Mesendoderm (in vitro differentiated cells): ENCODE results near the gene MORN3.
A peak's percentile ranks its signal among the peaks of the same experiment; 100 is the strongest.

ENCODE experiments used
- DNase-seq: peaks from one replicate; pipeline ENCODE4 v3.0.0; 2013
- H2AK5ac ChIP-seq: 2 replicates; pipeline ENCODE4 v1.6.1; 2013; ENCODE audit warnings: low read length, inconsistent platforms
- H2BK120ac ChIP-seq: 2 replicates; pipeline ENCODE4 v1.6.1; 2013; ENCODE audit warnings: low read depth, mild to moderate bottlenecking, low read length, moderate library complexity, mixed read lengths
- H2BK15ac ChIP-seq: replicated peaks from 2 replicates; pipeline ENCODE4 v1.6.1; 2013; ENCODE audit warnings: low read depth, mild to moderate bottlenecking, moderate library complexity
- H2BK5ac ChIP-seq: 2 replicates; pipeline ENCODE4 v1.6.1; 2013; ENCODE audit warnings: low read length, inconsistent platforms
- H3K18ac ChIP-seq: 2 replicates; pipeline ENCODE4 v1.6.1; 2013; ENCODE audit warnings: mild to moderate bottlenecking, low read length, mixed read lengths
- H3K23ac ChIP-seq: one replicate; pipeline ENCODE4 v1.6.1; 2013; ENCODE audit warnings: low read length
- H3K27ac ChIP-seq: 2 replicates; pipeline ENCODE4 v1.5.1; 2013; ENCODE audit warnings: low read depth, mild to moderate bottlenecking, inconsistent platforms, low read length, moderate library complexity
- H3K27me3 ChIP-seq: 2 replicates; pipeline ENCODE4 v1.6.1; 2013; ENCODE audit warnings: low read length, control low read depth, mild to moderate bottlenecking, inconsistent platforms; ENCODE audit not compliant: insufficient read depth, poor library complexity
- H3K36me3 ChIP-seq: 2 replicates; pipeline ENCODE4 v1.6.1; 2013; ENCODE audit warnings: low read length, inconsistent platforms; ENCODE audit not compliant: control insufficient read depth, insufficient read depth
- H3K4ac ChIP-seq: one replicate; pipeline ENCODE4 v1.6.1; 2013; ENCODE audit warnings: low read depth, mild to moderate bottlenecking, low read length, moderate library complexity
- H3K4me1 ChIP-seq: 2 replicates; pipeline ENCODE4 v1.6.1; 2013; ENCODE audit warnings: low read depth, low read length, inconsistent platforms; ENCODE audit not compliant: control insufficient read depth
- H3K4me2 ChIP-seq: 2 replicates; pipeline ENCODE4 v1.6.1; 2013; ENCODE audit warnings: low read length
- H3K4me3 ChIP-seq: 2 replicates; pipeline ENCODE4 v1.5.1; 2013; ENCODE audit warnings: mild to moderate bottlenecking, low read length
- H3K56ac ChIP-seq: one replicate; pipeline ENCODE4 v1.6.1; 2013; ENCODE audit warnings: low read length
- H3K79me1 ChIP-seq: 2 replicates; pipeline ENCODE4 v1.6.1; 2013; ENCODE audit warnings: low read length, inconsistent platforms
- H3K79me2 ChIP-seq: 2 replicates; pipeline ENCODE4 v1.6.1; 2013; ENCODE audit warnings: mild to moderate bottlenecking, low read length; ENCODE audit not compliant: control insufficient read depth, insufficient read depth
- H3K9ac ChIP-seq: 2 replicates; pipeline ENCODE4 v1.6.1; 2013; ENCODE audit warnings: low read length, inconsistent platforms
- H4K5ac ChIP-seq: one replicate; pipeline ENCODE4 v1.6.1; 2013; ENCODE audit warnings: low read length
- H4K8ac ChIP-seq: one replicate; pipeline ENCODE4 v1.6.1; 2013; ENCODE audit warnings: low read depth, mild to moderate bottlenecking, control low read depth, low read length, moderate library complexity
- WGBS: extraction: QIAGEN DNeasy Blood & Tissue Kit; methylation state at CpG from one replicate; pipeline ENCODE4 v1.1.7; 2013; ENCODE audit warnings: low lambda C conversion rate, missing lambda C conversion rate; ENCODE audit not compliant: insufficient coverage; ENCODE audit errors: extremely low coverage; 5-methylcytosine and 5-hydroxymethylcytosine counted together

MORN3 gene

DNA sequence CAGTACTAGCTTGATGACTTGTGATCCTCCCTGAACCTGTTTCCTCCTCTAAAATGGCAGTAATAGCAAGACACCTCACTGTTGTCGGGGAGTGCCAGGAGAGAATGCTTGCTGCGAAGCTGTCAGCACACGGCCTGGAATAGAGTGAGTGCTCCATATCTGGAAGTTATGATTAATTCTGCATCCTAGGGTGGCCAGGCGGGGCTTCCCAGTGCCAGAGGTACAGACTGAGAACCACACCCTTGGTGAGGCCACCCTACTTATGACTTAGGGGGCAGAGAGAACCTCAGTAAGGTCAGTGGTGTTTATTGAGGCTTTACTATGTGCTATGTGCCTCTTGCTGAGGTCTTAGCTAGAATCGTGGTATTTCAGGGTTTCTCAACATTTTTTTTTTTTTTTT lies 20.1 kb downstream of the MORN3 start:
- DNase-seq, result no peak
- H3K56ac ChIP-seq, result no peak overlapping the region

GRCh38 chr12:121648458-121649028 lies 20.9 kb downstream of the MORN3 start:
- H4K5ac ChIP-seq, result no peak overlapping the region
- WGBS, result no CpG with 5 or more reads among the region's 11 CpGs

More for the DNA sequence above, 20.1 kb downstream of the MORN3 start:
- no peaks in the 10 kb centered on the region for H3K27me3 ChIP-seq
- H3K4me3 ChIP-seq, result no peak overlapping the region
- no peak overlapping the region for H4K8ac ChIP-seq
- H2BK120ac ChIP-seq, result no peak overlapping the region
- H2AK5ac ChIP-seq, result no peak overlapping the region
- H3K23ac ChIP-seq, result no peak overlapping the region
- no peaks in the 10 kb centered on the region for H3K79me2 ChIP-seq
- no peak overlapping the region for H3K27ac ChIP-seq
- H4K5ac ChIP-seq, result no peak overlapping the region
- no peak overlapping the region for H3K18ac ChIP-seq
- no CpG with 5 or more reads among the region's 5 CpGs for WGBS
- no peaks in the 10 kb centered on the region for H3K36me3 ChIP-seq
- no peak overlapping the region for H2BK5ac ChIP-seq
- no peak overlapping the region for H3K4me2 ChIP-seq
- H2BK15ac ChIP-seq, result no peak overlapping the region
- H3K9ac ChIP-seq, result no peak overlapping the region
- H3K4ac ChIP-seq, result no peak overlapping the region
- no peaks in the 10 kb centered on the region for H3K4me1 ChIP-seq
- H3K79me1 ChIP-seq, result no peaks in the 10 kb centered on the region

GRCh38 chr12:121641343-121641630 lies 28.2 kb downstream of the MORN3 start:
- Histone ChIP-seq H3K4me2 (no peak overlapping the region), H3K79me2 (peaks cover 18% of the 10 kb centered on the region), H3K27me3 (no peaks in the 10 kb centered on the region), H3K27ac (no peak overlapping the region), H4K8ac (no peak overlapping the region), H3K4me3 (no peak overlapping the region), H2BK5ac (no peak overlapping the region), H3K18ac (no peak overlapping the region), H2BK120ac (no peak overlapping the region), H3K9ac (no peak overlapping the region), H3K56ac (no peak overlapping the region), H3K4ac (no peak overlapping the region), H3K23ac (no peak overlapping the region), H3K4me1 (no peaks in the 10 kb centered on the region), H2AK5ac (no peak overlapping the region), H3K79me1 (peaks cover 12% of the 10 kb centered on the region), H4K5ac (no peak overlapping the region), H2BK15ac (no peak overlapping the region), H3K36me3 (peaks cover 2% of the 10 kb centered on the region)
- DNase-seq, result no peak
- WGBS, result no CpG with 5 or more reads among the region's 18 CpGs

More at GRCh38 chr12:121648458-121649028, 20.9 kb downstream of the MORN3 start:
- no peak overlapping the region for H4K8ac ChIP-seq
- no peak overlapping the region for H3K23ac ChIP-seq
- no peak overlapping the region for H3K18ac ChIP-seq
- no peaks in the 10 kb centered on the region for H3K79me1 ChIP-seq
- H3K36me3 ChIP-seq, result no peaks in the 10 kb centered on the region
- no peak overlapping the region for H2AK5ac ChIP-seq
- H2BK15ac ChIP-seq, result no peak overlapping the region
- no peaks in the 10 kb centered on the region for H3K4me1 ChIP-seq
- no peak overlapping the region for H3K4ac ChIP-seq
- H3K27me3 ChIP-seq, result no peaks in the 10 kb centered on the region
- H3K4me3 ChIP-seq, result no peak overlapping the region
- no peak overlapping the region for H3K56ac ChIP-seq
- H3K79me2 ChIP-seq, result no peaks in the 10 kb centered on the region
- no peak overlapping the region for H3K27ac ChIP-seq
- no peak overlapping the region for H2BK120ac ChIP-seq
- H3K9ac ChIP-seq, result no peak overlapping the region
- H3K4me2 ChIP-seq, result no peak overlapping the region
- no peak for DNase-seq
- no peak overlapping the region for H2BK5ac ChIP-seq

DNA sequence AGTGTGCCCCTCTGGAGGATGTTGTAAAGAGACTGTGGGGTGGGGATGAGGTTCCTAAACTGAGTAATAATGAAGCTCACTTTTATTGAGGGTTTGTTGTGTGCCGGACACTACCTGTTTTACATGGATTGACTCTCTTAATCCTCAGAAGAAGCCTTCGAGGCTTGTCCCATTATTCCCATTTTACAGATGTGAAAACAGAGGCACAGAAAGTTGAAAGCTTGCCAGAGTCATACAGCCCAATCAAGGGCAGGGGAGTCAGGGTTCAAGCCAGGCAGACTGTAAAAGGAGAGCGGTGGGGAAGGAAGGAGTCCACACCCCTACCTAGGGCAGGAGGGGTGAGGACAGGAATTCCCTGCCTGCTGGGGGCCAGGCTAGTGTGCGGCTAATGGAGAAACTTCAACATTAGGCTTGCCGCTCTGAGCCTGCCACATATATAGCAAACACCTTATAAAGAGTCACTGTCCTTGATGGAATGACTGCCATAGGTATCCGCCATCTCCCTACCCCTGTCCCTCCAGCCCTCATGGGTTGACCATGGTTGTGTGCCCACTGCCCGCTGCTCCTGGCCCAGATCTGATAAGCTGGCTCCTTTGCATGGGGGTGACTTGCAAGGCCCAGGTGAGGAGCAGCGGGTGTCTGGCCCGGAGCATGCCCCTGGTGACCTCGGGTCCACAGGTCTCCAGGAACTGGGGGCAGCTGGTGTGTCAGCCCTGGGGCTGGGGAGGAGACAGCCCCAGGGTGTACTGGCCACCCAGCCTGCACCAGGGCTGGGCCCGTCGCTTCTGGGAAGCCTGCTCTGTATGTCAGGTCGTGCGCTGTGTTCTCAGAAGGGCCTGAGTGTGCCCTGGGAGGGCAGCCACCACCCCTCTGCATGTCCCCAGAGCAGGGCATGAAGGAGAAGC lies 30.9 kb downstream of the MORN3 start:
- DNase-seq, result no peak
- Histone ChIP-seq H2BK5ac (no peak overlapping the region), H2AK5ac (no peak overlapping the region), H3K18ac (no peak overlapping the region), H3K79me2 (peaks cover 25% of the 10 kb centered on the region), H4K5ac (no peak overlapping the region), H3K79me1 (peaks cover 15% of the 10 kb centered on the region), H3K4ac (no peak overlapping the region), H3K4me2 (no peak overlapping the region), H3K4me1 (no peaks in the 10 kb centered on the region), H3K23ac (no peak overlapping the region), H2BK15ac (no peak overlapping the region), H3K56ac (no peak overlapping the region), H3K27ac (no peak overlapping the region), H3K36me3 (peaks cover 2% of the 10 kb centered on the region), H3K4me3 (no peak overlapping the region), H3K9ac (no peak overlapping the region), H4K8ac (no peak overlapping the region), H3K27me3 (no peaks in the 10 kb centered on the region), H2BK120ac (no peak overlapping the region)
- WGBS, result no CpG with 5 or more reads among the region's 14 CpGs

GRCh38 chr12:121637231-121637914 lies 32.1 kb downstream of the MORN3 start:
- H3K4me1 ChIP-seq, result peaks cover 5% of the 10 kb centered on the region
- H2BK120ac ChIP-seq, result no peak overlapping the region
- H2AK5ac ChIP-seq, result no peak overlapping the region
- H3K27me3 ChIP-seq, result no peaks in the 10 kb centered on the region
- H3K56ac ChIP-seq, result peak overlapping the region; percentile 60
- peaks cover 2% of the 10 kb centered on the region for H3K36me3 ChIP-seq
- no peak overlapping the region for H3K9ac ChIP-seq
- H3K23ac ChIP-seq, result no peak overlapping the region
- H3K4me3 ChIP-seq, result no peak overlapping the region
- WGBS, result no CpG with 5 or more reads among the region's 10 CpGs
- no peak overlapping the region for H3K18ac ChIP-seq
- no peak overlapping the region for H3K4me2 ChIP-seq
- no peak for DNase-seq
- no peak overlapping the region for H2BK15ac ChIP-seq
- H3K79me2 ChIP-seq, result peaks cover 35% of the 10 kb centered on the region
- H4K5ac ChIP-seq, result no peak overlapping the region
- no peak overlapping the region for H3K4ac ChIP-seq
- no peak overlapping the region for H4K8ac ChIP-seq
- H3K27ac ChIP-seq, result no peak overlapping the region
- H2BK5ac ChIP-seq, result no peak overlapping the region
- H3K79me1 ChIP-seq, result peaks cover 22% of the 10 kb centered on the region
